Activated naive CD8-positive, alpha-beta T cell treated with anti-CD3 and anti-CD28 coated beads, Interleukin-2, amount 10 ng/mL, durations not matched to agents 7 days and 5 days (primary cell): ENCODE measurements around the gene TMEM117. TPM values are rescaled to one million over a fixed set of nuclear protein-coding genes. Genes with fewer than 3 reads are reported as not detected.
"Not testable (repeated sequence)": the region's sequence is repeated elsewhere in the genome, so short reads cannot be mapped to it uniquely, and the experiment has no call there.

Source experiments
- ATAC-seq: fragments of 150-1000 bp; cut with Tn5 transposase; one replicate; pipeline ENCODE4 v1.10.0; 2021; ENCODE audit warnings: low read depth, moderate library complexity
- POLR2A ChIA-PET: fragments of 350-600 bp; sonication (Branson Sonifier 250); formaldehyde crosslinking; loops from one replicate; lab custom pipeline; 2021; ENCODE audit warnings: antibody characterized with exemption; lab: Charles Lee
- DNase-seq: peaks from one replicate; pipeline ENCODE4 v3.0.0; 2021
- H3K27ac Mint-ChIP-seq: one replicate; pipeline ENCODE4 v1.8.0; 2022; ENCODE audit warnings: mild to moderate bottlenecking, mixed read lengths
- H3K27me3 Mint-ChIP-seq: one replicate; pipeline ENCODE4 v1.8.0; 2022; ENCODE audit warnings: mild to moderate bottlenecking, moderate library complexity, mixed read lengths
- H3K36me3 Mint-ChIP-seq: one replicate; pipeline ENCODE4 v1.8.0; 2021; ENCODE audit warnings: mild to moderate bottlenecking, mixed read lengths
- H3K4me1 Mint-ChIP-seq: one replicate; pipeline ENCODE4 v1.8.0; 2021; ENCODE audit warnings: mixed read lengths
- H3K4me3 Mint-ChIP-seq: one replicate; pipeline ENCODE4 v1.8.0; 2022; ENCODE audit warnings: mild to moderate bottlenecking, moderate library complexity, mixed read lengths
- H3K9me3 Mint-ChIP-seq: one replicate; pipeline ENCODE4 v1.8.0; 2021; ENCODE audit warnings: mixed read lengths
- total RNA-seq, 2 experiments: library from RNA; stranded (reverse); gene quantifications; one replicate each; pipeline ENCODE4 v1.2.3, GENCODE V29; 2021

The TMEM117 gene
- total RNA-seq, 2 experiments from 2014 or later: 0.58 to 1.0 TPM

DNA sequence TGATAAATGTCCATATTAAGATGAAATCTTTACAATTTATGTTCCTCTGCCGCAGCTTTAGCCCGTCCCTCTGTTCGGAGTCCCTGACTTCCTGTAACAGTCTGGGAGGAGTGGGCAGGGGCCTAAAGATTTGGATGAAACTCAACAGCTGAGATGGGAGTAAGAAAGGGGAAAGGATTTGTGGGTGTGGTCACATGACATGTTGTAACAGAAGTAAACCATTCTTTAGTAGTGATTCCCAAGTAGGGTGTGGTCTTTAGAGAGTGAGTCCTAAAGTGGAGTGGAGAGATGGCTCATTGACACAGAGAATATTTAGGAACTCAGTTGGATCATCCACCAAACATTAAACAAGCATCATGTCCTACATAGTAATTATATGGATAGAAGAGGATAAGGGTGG is 12.9 kb downstream of the TMEM117 start:
- H3K9me3 Mint-ChIP-seq: peaks cover 9% of the 10 kb centered on the region
- H3K27ac Mint-ChIP-seq: no peak overlapping the region
- no peak for DNase-seq
- H3K27me3 Mint-ChIP-seq: peaks cover 3% of the 10 kb centered on the region
- H3K36me3 Mint-ChIP-seq: peaks cover 2% of the 10 kb centered on the region
- POLR2A ChIA-PET: no interaction called here
- peaks cover 2% of the 10 kb centered on the region for H3K4me1 Mint-ChIP-seq
- no peak overlapping the region for H3K4me3 Mint-ChIP-seq
- no peak for ATAC-seq

DNA sequence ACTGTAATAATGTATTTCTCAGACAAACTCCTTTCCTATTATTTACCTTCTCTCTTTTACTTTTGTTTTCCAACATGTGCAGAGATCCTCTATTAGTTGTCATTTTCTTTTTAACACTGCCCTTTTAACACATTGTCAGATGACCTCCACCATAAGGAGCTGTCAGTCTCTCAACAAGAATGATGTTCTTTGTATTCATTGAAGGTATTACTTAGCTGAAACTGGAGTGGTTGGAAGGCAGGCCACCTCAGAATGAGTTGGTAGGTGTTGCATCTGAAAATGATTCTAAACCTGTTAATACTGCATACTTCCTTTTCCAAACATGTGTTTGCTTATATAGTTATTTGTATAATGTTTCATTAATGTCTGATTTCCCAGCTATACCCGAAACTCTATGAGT is 16.9 kb downstream of the TMEM117 start:
- peaks cover 6% of the 10 kb centered on the region for H3K9me3 Mint-ChIP-seq
- no peak overlapping the region for H3K4me3 Mint-ChIP-seq
- no peaks in the 10 kb centered on the region for H3K36me3 Mint-ChIP-seq
- no peak for ATAC-seq
- POLR2A ChIA-PET: no interaction called here
- no peak overlapping the region for H3K27ac Mint-ChIP-seq
- H3K4me1 Mint-ChIP-seq: peaks cover 2% of the 10 kb centered on the region
- DNase-seq: no peak
- H3K27me3 Mint-ChIP-seq: peaks cover 3% of the 10 kb centered on the region

DNA sequence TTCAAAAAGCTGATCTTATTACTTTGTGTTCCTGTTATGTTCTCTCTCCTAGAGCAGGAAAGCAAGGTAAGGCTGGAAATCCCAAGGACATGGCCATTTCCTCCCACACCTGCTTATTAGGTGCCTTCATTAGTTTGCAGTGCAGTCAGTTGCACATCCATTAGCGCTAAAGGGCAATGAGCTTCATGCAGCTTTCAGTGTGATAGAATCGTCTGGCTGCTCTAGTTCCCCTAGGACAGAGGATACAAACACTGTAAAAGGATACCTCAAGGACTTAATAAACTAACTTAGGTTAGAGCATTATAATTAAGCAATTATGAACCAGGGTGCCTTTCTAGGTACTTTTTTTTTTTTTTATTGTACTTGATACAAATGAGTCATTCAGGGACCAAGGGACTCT is 21.1 kb downstream of the TMEM117 start:
- ATAC-seq: no peak
- POLR2A ChIA-PET: no interaction called here
- no peaks in the 10 kb centered on the region for H3K36me3 Mint-ChIP-seq

DNA sequence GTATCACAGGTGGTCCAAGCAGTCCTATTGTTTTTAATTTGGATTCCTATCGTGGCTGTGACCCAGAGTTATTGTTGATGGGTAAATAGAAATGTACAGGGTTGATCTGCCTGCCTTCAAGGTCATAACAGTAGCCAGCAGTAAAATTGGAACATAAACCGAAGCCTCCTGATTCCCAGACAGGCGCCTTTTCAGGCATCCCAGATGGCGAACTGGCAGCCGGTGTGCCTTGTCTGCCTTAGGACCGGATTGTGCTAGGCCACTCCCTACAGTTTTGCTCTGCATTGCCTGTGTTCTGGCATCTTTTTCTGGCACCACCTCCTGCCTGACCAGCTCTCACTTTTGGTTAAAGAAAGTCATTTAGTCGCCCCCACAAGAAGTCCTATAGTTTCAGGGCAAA is 22.2 kb downstream of the TMEM117 start:
- POLR2A ChIA-PET: no interaction called here
- Mint-ChIP-seq H3K4me1 (no peaks in the 10 kb centered on the region), H3K4me3 (no peak overlapping the region)

More for the DNA sequence above, 21.1 kb downstream of the TMEM117 start:
- no peaks in the 10 kb centered on the region for H3K27me3 Mint-ChIP-seq
- DNase-seq: no peak
- peaks cover 2% of the 10 kb centered on the region for H3K4me1 Mint-ChIP-seq
- H3K27ac Mint-ChIP-seq: no peak overlapping the region
- no peak overlapping the region for H3K4me3 Mint-ChIP-seq
- H3K9me3 Mint-ChIP-seq: no peaks in the 10 kb centered on the region

DNA sequence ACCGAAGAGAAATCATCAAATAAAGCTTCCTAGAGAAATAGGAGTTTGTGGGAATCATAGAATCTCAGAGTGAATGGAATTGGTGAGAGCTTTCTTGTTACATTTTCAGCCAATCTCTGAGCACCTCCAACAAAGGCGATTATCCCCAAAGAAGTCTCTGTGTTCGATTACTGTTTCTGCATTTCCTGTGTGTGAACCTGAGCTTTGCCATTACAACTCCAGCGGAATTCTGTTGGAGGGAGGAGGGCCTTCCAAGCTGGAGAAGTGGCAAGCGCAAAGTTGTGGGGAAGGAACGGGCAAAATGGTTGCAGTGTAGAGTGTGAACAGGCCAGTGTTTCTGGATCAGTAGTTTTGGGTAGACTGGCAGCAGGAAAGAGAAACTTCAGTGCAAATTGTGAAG is 23.1 kb downstream of the TMEM117 start:
- H3K9me3 Mint-ChIP-seq: no peaks in the 10 kb centered on the region
- no peaks in the 10 kb centered on the region for H3K27me3 Mint-ChIP-seq
- H3K36me3 Mint-ChIP-seq: no peaks in the 10 kb centered on the region
- no peak overlapping the region for H3K4me3 Mint-ChIP-seq
- DNase-seq (no peak), ATAC-seq (no peak)
- POLR2A ChIA-PET: no interaction called here
- H3K4me1 Mint-ChIP-seq: no peaks in the 10 kb centered on the region
- H3K27ac Mint-ChIP-seq: no peak overlapping the region

More for the DNA sequence above, 22.2 kb downstream of the TMEM117 start:
- no peak for ATAC-seq
- no peaks in the 10 kb centered on the region for H3K27me3 Mint-ChIP-seq
- no peaks in the 10 kb centered on the region for H3K9me3 Mint-ChIP-seq
- H3K36me3 Mint-ChIP-seq: no peaks in the 10 kb centered on the region
- H3K27ac Mint-ChIP-seq: no peak overlapping the region
- DNase-seq: no peak

DNA sequence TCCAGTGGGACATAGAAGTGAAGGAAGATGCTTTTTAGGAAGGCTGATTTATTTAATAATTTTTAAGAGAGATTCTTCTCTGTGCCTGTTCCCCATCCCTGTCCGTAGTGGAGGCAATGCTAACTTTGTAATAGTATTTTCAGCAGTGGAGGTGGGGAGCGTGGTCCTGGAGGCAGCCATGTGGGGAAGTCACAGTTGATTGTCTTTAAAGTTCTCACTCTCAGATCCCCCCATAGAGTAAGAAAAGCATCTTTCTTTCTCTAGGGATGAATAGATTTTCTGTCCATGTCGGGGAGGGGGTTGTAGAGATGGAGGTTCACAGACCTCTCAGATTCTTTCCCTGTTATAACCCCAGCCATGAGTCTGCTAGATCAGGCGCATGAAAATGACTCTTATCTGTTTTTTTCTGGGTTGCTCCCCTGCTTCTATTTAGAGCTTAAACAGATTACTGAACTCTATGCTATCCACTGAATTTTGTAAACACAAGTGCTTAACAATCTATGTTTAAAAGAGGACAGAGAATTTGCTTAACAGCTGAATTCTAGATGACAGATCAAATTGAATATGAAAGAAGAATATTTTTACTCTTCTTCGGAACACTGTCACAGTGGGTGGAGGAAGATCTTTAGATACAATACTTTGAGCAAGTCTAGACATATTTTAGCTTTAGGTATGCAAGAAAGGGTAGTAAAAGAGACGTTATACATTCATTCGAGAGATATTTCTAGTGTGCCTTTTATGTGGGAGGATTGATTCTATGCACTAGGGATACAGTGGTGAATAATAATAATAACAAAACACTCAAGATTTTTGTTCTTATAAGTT is 25.3 kb downstream of the TMEM117 start:
- Mint-ChIP-seq H3K4me3 (no peak overlapping the region), H3K4me1 (no peaks in the 10 kb centered on the region), H3K36me3 (no peaks in the 10 kb centered on the region), H3K27me3 (peaks cover under 1% of the 10 kb centered on the region), H3K27ac (no peak overlapping the region), H3K9me3 (no peaks in the 10 kb centered on the region)
- DNase-seq (no peak), ATAC-seq (no peak)
- POLR2A ChIA-PET: no interaction called here

DNA sequence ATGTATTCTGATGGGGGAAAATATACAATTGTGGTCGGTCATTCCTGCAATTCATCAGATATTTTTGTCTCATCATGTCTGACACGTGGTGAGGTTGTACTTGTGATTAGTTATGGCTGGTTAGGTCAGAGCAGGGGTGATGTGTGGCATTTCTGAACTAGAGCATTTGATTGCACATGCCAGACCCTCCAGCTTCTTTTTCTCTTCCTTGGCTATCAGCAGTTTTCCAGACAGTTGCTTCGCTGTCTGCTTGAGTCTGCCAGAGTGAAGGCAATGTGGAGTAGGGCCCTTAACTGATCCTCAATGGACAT is 25.9 kb downstream of the TMEM117 start:
- POLR2A ChIA-PET: no interaction called here
- DNase-seq: no peak
- Mint-ChIP-seq H3K9me3 (no peaks in the 10 kb centered on the region), H3K27ac (no peak overlapping the region), H3K4me1 (no peaks in the 10 kb centered on the region), H3K4me3 (no peak overlapping the region), H3K36me3 (no peaks in the 10 kb centered on the region), H3K27me3 (peaks cover 3% of the 10 kb centered on the region)
- ATAC-seq: no peak

DNA sequence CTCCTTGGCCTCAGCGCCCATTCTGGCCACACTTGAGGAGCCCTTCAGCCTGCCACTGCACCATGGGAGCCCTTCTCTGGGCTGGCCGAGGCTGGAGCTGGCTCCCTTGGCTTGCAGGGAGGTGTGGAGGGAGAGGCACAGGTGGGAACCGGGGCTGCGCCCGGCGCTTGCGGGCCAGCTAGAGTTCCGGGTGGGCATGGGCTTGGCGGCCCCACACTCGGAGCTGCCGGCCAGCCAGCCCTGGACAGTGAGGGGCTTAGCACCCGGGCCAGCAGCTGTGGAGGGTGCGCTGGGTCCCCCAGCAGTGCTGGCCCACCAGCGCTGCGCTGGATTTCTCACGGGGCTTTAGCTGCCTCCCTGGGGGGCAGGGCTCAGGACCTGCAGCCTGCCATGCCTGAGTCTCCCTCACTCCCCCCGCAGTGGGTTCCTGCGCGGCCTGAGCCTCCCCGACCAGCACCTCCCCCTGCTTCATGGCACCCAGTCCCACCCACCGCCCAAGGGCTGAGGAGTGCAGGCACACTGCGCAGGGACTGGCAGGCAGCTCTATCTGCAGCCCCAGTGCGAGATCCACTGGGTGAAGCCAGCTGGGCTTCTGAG is 28.0 kb downstream of the TMEM117 start:
- Mint-ChIP-seq H3K27me3 (peaks cover 5% of the 10 kb centered on the region), H3K36me3 (no peaks in the 10 kb centered on the region), H3K27ac (no peak overlapping the region), H3K9me3 (no peaks in the 10 kb centered on the region), H3K4me3 (no peak overlapping the region), H3K4me1 (no peaks in the 10 kb centered on the region)
- DNase-seq (no peak), ATAC-seq (no peak)
- POLR2A ChIA-PET: no interaction called here

DNA sequence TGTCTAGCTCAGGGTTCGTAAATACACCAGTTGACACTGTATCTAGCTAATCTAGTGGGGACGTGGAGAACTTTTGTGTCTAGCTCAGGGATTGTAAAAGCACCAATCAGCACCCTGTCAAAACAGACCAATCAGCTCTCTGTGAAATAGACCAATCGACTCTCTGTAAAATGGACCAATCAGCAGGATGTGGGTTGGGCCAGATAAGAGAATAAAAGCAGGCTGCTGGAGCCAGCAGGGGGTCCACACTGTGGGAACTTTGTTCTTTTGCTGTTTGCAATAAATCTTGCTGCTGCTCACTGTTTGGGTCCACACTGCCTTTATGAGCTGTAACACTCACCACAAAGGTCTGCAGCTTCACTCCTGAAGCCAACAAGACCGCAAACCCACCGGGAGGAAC is 28.7 kb downstream of the TMEM117 start:
- H3K4me1 Mint-ChIP-seq, ATAC-seq, H3K9me3 Mint-ChIP-seq, H3K27me3 Mint-ChIP-seq, POLR2A ChIA-PET, H3K4me3 Mint-ChIP-seq, DNase-seq, H3K27ac Mint-ChIP-seq, H3K36me3 Mint-ChIP-seq: not testable (repeated sequence)

DNA sequence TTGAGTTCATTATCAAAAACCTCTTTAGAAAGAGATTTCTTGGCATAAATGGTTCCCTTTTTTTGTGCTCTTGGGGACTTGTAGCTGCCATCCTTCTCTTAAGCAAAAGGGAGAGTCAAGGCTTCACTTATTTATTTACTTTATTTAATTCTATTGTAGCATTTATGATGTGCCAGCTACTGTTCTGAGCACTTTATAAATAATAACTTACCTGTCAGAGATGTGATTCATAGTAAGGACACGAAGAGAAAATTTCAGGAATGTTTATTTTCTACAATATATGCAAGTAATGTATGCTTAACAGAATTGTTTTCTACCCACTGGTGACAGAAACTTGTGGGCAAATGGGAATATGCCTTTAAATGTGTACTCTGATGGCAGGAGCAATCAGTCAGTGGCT is 33.3 kb downstream of the TMEM117 start:
- H3K27me3 Mint-ChIP-seq: peaks cover 12% of the 10 kb centered on the region
- POLR2A ChIA-PET: no interaction called here
- no peak for ATAC-seq
- no peaks in the 10 kb centered on the region for H3K9me3 Mint-ChIP-seq
- no peaks in the 10 kb centered on the region for H3K4me1 Mint-ChIP-seq
- no peak overlapping the region for H3K27ac Mint-ChIP-seq
- DNase-seq: no peak
- no peaks in the 10 kb centered on the region for H3K36me3 Mint-ChIP-seq
- no peak overlapping the region for H3K4me3 Mint-ChIP-seq

DNA sequence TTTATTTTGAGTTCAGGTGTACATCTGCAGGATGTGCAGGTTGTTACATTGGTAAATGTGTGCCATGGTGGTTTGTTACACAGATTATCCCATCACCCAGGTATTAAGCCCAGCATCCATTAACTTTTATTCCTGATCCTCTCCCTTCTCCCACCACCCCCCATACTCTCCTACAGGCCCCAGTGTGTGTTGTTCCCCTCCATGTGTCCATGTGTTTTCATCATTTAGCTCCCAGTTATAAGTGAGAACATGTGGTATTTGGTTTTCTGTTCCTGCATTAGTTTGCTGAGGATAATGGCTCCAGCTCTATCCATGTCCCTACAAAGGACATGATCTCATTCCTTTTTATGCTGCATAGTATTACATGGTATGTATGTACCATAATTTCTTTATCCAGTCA is 33.9 kb downstream of the TMEM117 start:
- H3K36me3 Mint-ChIP-seq, POLR2A ChIA-PET, ATAC-seq: not testable (repeated sequence)

DNA sequence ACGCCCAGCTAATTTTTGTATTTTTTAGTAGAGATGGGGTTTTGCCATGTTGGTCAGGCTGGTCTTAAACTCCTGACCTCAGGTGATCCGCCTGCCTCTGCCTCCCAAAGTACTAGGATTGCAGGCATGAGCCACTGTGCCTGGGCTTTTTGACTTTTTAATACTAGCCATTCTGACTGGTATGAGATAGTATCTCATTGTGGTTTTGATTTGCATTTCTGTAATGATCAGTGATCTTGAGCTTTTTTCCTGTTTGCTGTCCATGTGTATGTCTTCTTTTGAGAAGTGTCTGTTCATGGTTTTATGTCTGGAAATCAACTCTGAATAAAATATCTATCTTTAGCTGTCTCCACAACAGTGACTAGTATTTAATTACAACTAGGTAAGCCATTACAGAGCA is 35.4 kb downstream of the TMEM117 start:
- H3K4me3 Mint-ChIP-seq, H3K4me1 Mint-ChIP-seq, DNase-seq, ATAC-seq, H3K9me3 Mint-ChIP-seq, H3K27ac Mint-ChIP-seq, POLR2A ChIA-PET, H3K36me3 Mint-ChIP-seq: not testable (repeated sequence)
- peaks cover 11% of the 10 kb centered on the region for H3K27me3 Mint-ChIP-seq

More for the DNA sequence above, 33.9 kb downstream of the TMEM117 start:
- peaks cover 12% of the 10 kb centered on the region for H3K27me3 Mint-ChIP-seq
- not testable (repeated sequence) for DNase-seq, H3K9me3 Mint-ChIP-seq, H3K4me1 Mint-ChIP-seq, H3K4me3 Mint-ChIP-seq, H3K27ac Mint-ChIP-seq

DNA sequence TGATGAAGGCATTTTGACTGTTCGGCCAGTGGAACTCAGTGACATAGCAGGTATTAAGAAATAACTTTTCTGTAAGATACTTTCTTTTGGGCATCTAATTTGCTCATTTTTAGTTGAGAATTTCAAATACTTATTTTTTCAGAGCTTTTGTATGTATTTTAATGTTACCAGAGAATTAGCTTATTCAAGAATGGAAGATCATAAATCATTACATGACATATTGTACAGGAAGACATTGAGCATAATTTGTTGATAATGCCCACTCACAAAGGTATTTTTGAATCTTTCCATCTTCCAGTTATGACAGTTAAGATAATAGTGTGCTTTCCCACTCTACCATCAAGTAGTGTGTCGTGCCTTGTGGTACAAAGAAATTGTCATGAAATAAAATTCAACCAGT is 36.5 kb downstream of the TMEM117 start:
- Mint-ChIP-seq H3K36me3 (no peaks in the 10 kb centered on the region), H3K27ac (no peak overlapping the region), H3K4me3 (no peak overlapping the region), H3K9me3 (no peaks in the 10 kb centered on the region), H3K4me1 (no peaks in the 10 kb centered on the region), H3K27me3 (peaks cover 7% of the 10 kb centered on the region)
- ATAC-seq (no peak), DNase-seq (no peak)
- POLR2A ChIA-PET: no interaction called here

DNA sequence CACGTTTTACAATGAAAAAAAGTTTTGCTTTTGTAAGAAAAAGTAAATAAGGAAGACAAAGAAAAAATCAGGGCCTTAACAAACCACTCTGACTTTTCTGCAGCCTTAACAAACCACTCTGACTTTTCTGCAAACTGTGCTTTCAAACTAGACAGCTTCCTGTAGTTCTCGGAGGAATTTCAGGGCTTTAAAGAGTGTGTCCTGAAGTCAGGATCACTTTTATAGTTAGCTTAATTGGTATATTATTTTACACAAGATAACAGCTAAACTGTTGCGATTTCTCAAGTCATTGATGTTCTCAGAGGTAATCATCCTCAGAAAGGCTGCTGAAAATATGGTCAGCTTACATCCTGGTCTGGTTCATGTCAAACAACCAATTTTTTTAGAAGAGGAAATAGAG is 42.2 kb downstream of the TMEM117 start:
- Mint-ChIP-seq H3K36me3 (no peaks in the 10 kb centered on the region), H3K9me3 (no peaks in the 10 kb centered on the region), H3K27me3 (peaks cover 2% of the 10 kb centered on the region), H3K4me3 (no peak overlapping the region), H3K4me1 (no peaks in the 10 kb centered on the region), H3K27ac (no peak overlapping the region)
- DNase-seq (no peak), ATAC-seq (no peak)
- POLR2A ChIA-PET: no interaction called here
